Panc1 (cell line): ENCODE results near the gene CRY2. TPM values are rescaled to one million over a fixed set of nuclear protein-coding genes. Genes with fewer than 3 reads are reported as not detected.
A peak's percentile ranks its signal among the peaks of the same experiment; 100 is the strongest.

ENCODE experiments used
- ATAC-seq: fragments of 200-7000 bp; cut with Tn5 transposase; 2 replicates; pipeline ENCODE4 v1.9.1; 2020; ENCODE audit warnings: mild to moderate bottlenecking, moderate library complexity
- BruUV-seq: library from RNA; stranded (reverse); fragments of 400-500 nt; replicated peaks from 2 replicates; lab custom pipeline; 2021; lab: Mats Ljungman, UMichigan
- CTCF ChIA-PET: fragments of 300-600 bp; sonication (Branson Sonifier 250); formaldehyde crosslinking; loops from one replicate; lab custom pipeline; 2022; ENCODE audit warnings: antibody characterized with exemption; lab: Charles Lee
- POLR2A ChIA-PET: fragments of 300-600 bp; sonication (Branson Sonifier 250); formaldehyde crosslinking; loops from one replicate; lab custom pipeline; 2022; ENCODE audit warnings: antibody characterized with exemption; lab: Charles Lee
- DNase-seq: peaks from one replicate; pipeline ENCODE4 v3.0.0-alpha.2; 2010; ENCODE audit warnings: low read depth, low spot score
- H3K27ac ChIP-seq: 2 replicates; pipeline ENCODE4 v1.5.1; 2011; ENCODE audit warnings: mild to moderate bottlenecking, low read length, inconsistent platforms
- H3K27me3 ChIP-seq: fragments of 200-500 bp; sonication (Bioruptor generic); 2 replicates; pipeline ENCODE4 v1.6.0; 2014; ENCODE audit warnings: low read length, inconsistent platforms; ENCODE audit not compliant: control insufficient read depth, insufficient read depth
- H3K36me3 ChIP-seq: fragments of 200-500 bp; sonication (Bioruptor generic); 2 replicates; pipeline ENCODE4 v1.5.1; 2014; ENCODE audit warnings: inconsistent platforms, mild to moderate bottlenecking, low read length, moderate library complexity; ENCODE audit not compliant: control insufficient read depth, insufficient read depth
- H3K4me1 ChIP-seq: 2 replicates; pipeline ENCODE4 v1.5.1; 2011; ENCODE audit warnings: inconsistent platforms, mild to moderate bottlenecking, low read length, moderate library complexity; ENCODE audit not compliant: control insufficient read depth, insufficient read depth
- H3K4me3 ChIP-seq, 2 experiments: 2 replicates each; pipeline ENCODE4 v1.5.1; 2011 to 2012; ENCODE audit warnings: low read depth in 2 of 2, low read length in 2 of 2, mild to moderate bottlenecking in 2 of 2, inconsistent platforms in 1 of 2, moderate library complexity in 1 of 2
- H3K9me3 ChIP-seq: fragments of 200-500 bp; sonication (Bioruptor generic); 2 replicates; pipeline ENCODE4 v1.5.1; 2014; ENCODE audit warnings: low read depth, mild to moderate bottlenecking, inconsistent platforms, low read length, moderate library complexity; ENCODE audit not compliant: control insufficient read depth, insufficient read depth
- POLR2AphosphoS5 ChIP-seq: IDR thresholded peaks from 2 replicates; pipeline ENCODE4 v1.6.1; 2012; ENCODE audit warnings: mild to moderate bottlenecking, low read depth, low read length, moderate library complexity
- SIN3A ChIP-seq: IDR thresholded peaks from 2 replicates; pipeline ENCODE4 v1.6.1; 2012; ENCODE audit warnings: low read depth, mild to moderate bottlenecking, low read length, moderate library complexity, borderline replicate concordance; ENCODE audit not compliant: insufficient read depth
- TCF7L2 ChIP-seq: IDR thresholded peaks from 2 replicates; pipeline ENCODE4 v1.6.1; 2011; ENCODE audit warnings: mild to moderate bottlenecking, low read depth, low read length, inconsistent platforms
- in situ Hi-C: cut with HindIII; loops from 2 replicates; pipeline ENCODE4 v1.10.0; 2016; ENCODE audit warnings: low sequenced_read_pairs, low pct_unique_long_range_greater_than_20kb
- intact Hi-C: fragments of 100-400 bp; cut with micrococcal nuclease; formaldehyde crosslinking; loops from one replicate; pipeline ENCODE4 v1.10.0; 2022; ENCODE audit not compliant: unreplicated experiment
- total RNA-seq: library from RNA; stranded (reverse); gene quantifications from one replicate; pipeline ENCODE4 v1.2.1, GENCODE V29; 2021; ENCODE audit not compliant: unreplicated experiment
- TF ChIP-seq, protein P1 (sequence below): fragments of 450-650 bp; IDR thresholded peaks from 2 replicates; pipeline ENCODE4 v1.5.1; 2017; ENCODE audit warnings: mild to moderate bottlenecking
- TF ChIP-seq, protein P2 (sequence below), 2 experiments: IDR thresholded peaks; 2 replicates each; pipeline ENCODE4 v1.6.1; 2011 to 2012; ENCODE audit warnings: low read depth in 2 of 2, control low read depth in 1 of 2, low read length in 1 of 2, mild to moderate bottlenecking in 1 of 2, moderate library complexity in 1 of 2; ENCODE audit not compliant: insufficient read depth in 1 of 2

CRY2 gene
- total RNA-seq, 1 experiment from 2014 or later: 14.6 TPM

DNA sequence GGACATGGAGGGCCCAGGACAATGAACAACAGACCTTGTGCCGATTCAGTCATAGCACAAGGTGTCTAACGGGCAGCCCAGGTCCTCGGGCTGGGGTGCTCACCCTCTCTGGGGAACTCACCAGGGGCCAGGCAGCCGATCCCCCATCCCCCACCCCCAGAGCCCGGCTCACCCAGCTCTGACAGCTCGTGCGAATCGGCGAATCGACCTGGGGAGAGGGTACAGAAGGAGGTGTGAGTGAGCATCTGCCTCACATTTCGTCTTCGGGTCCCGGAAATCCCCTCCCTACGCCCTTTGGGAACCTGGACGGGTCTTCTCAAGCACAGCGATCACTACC, 70.0 kb downstream of the CRY2 start:
- TSS peak; percentile 78 for BruUV-seq
- Histone ChIP-seq H3K36me3 (peaks cover 9% of the 10 kb centered on the region), H3K27ac (peak overlapping the region; percentile 94), H3K4me3 (peak overlapping the region; percentile 95 to 100), H3K4me1 (peaks cover 11% of the 10 kb centered on the region), H3K9me3 (no peaks in the 10 kb centered on the region), H3K27me3 (no peaks in the 10 kb centered on the region)
- DNase-seq: no peak
- in situ Hi-C loops (no loop called here), intact Hi-C loops (no loop called here)
- ATAC-seq: peak; percentile 0; the same call in 1 of the 2 replicates
- ChIA-PET CTCF (interaction anchor here (0.7 kb wide), 1 partner anchor 199 kb away, joined by 3 read pairs; no protein-coding TSS in a partner anchor), POLR2A (interaction anchor here (0.6 kb wide), 2 partner anchors 72 to 446 kb away, joined by 3 read pairs; no protein-coding TSS in a partner anchor)
- TF ChIP-seq TCF7L2 (no peak), POLR2AphosphoS5 (no peak), SIN3A (no peak)
- TF ChIP-seq, protein P1, sequence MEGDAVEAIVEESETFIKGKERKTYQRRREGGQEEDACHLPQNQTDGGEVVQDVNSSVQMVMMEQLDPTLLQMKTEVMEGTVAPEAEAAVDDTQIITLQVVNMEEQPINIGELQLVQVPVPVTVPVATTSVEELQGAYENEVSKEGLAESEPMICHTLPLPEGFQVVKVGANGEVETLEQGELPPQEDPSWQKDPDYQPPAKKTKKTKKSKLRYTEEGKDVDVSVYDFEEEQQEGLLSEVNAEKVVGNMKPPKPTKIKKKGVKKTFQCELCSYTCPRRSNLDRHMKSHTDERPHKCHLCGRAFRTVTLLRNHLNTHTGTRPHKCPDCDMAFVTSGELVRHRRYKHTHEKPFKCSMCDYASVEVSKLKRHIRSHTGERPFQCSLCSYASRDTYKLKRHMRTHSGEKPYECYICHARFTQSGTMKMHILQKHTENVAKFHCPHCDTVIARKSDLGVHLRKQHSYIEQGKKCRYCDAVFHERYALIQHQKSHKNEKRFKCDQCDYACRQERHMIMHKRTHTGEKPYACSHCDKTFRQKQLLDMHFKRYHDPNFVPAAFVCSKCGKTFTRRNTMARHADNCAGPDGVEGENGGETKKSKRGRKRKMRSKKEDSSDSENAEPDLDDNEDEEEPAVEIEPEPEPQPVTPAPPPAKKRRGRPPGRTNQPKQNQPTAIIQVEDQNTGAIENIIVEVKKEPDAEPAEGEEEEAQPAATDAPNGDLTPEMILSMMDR: no peak
- TF ChIP-seq, protein P2, sequence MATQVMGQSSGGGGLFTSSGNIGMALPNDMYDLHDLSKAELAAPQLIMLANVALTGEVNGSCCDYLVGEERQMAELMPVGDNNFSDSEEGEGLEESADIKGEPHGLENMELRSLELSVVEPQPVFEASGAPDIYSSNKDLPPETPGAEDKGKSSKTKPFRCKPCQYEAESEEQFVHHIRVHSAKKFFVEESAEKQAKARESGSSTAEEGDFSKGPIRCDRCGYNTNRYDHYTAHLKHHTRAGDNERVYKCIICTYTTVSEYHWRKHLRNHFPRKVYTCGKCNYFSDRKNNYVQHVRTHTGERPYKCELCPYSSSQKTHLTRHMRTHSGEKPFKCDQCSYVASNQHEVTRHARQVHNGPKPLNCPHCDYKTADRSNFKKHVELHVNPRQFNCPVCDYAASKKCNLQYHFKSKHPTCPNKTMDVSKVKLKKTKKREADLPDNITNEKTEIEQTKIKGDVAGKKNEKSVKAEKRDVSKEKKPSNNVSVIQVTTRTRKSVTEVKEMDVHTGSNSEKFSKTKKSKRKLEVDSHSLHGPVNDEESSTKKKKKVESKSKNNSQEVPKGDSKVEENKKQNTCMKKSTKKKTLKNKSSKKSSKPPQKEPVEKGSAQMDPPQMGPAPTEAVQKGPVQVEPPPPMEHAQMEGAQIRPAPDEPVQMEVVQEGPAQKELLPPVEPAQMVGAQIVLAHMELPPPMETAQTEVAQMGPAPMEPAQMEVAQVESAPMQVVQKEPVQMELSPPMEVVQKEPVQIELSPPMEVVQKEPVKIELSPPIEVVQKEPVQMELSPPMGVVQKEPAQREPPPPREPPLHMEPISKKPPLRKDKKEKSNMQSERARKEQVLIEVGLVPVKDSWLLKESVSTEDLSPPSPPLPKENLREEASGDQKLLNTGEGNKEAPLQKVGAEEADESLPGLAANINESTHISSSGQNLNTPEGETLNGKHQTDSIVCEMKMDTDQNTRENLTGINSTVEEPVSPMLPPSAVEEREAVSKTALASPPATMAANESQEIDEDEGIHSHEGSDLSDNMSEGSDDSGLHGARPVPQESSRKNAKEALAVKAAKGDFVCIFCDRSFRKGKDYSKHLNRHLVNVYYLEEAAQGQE (IDR thresholded peaks at IDR 0.05; ENCODE audit: insufficient read depth in 1 of 2, low read depth in 2 of 2, low read length in 1 of 2): no peak

DNA sequence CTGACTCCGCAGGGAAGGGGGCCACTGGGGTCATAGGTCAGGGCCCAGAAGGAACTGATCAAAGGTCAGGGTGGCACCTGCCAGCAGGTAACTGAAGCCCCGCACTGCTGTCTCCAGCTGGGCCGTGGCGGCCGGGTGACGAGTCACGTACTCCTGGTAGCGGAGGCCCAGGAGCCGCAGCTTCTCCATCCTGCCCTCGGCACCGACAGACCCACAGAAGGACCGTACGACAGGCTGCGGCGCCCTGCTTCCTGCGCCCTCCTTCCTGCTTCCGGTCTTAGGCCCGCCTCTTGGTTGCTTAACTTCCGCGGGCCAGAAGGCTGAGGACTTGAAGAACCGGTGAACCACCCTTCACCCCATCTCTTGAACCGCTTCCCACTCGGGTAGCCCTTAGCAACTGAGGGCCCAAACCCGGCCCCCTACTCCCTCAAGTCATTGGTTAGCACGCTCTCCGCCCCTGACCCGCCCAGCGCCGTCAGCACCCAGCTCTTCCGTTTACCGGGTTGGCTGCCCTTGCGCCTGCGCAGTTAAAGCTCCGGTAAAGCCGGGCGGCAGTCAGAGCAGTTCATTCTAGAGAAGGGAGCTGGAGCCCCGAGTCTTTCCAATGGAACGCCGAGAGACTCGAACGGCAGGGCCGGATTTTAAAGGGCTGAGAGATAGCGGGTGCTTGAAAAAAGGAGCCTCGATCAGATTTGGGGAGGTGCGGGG, 70.5 kb downstream of the CRY2 start, which contains the start of gene PEX16:
Gene PEX16, minus strand, starts transcription at position 255 of the 708 bp plus-strand sequence. Its CDS starts 66 bp downstream, at position 189.
- DNase-seq: peak; percentile 88
- in situ Hi-C loops (no loop called here), intact Hi-C loops (no loop called here)
- Histone ChIP-seq H3K9me3 (no peaks in the 10 kb centered on the region), H3K27me3 (no peaks in the 10 kb centered on the region), H3K36me3 (peaks cover 9% of the 10 kb centered on the region), H3K4me1 (peaks cover 11% of the 10 kb centered on the region), H3K27ac (peak within 1 kb of the TSS; percentile 94), H3K4me3 (peak within 1 kb of the TSS; percentile 95 to 100)
- BruUV-seq: no TSS peak
- peak; percentile 91 for ATAC-seq
- TF ChIP-seq SIN3A (no peak), TCF7L2 (no peak), POLR2AphosphoS5 (peak; percentile 77)
- TF ChIP-seq, protein P1: no peak
- TF ChIP-seq, protein P2 (IDR thresholded peaks at IDR 0.05; ENCODE audit: insufficient read depth in 1 of 2, low read depth in 2 of 2, low read length in 1 of 2): 0 out of 4 replicates have a peak, but pooled peaks of 1 of the 2 experiments have one; percentile 38
- ChIA-PET CTCF (interaction anchor here (0.7 kb wide), 1 partner anchor 198 kb away, joined by 3 read pairs; no protein-coding TSS in a partner anchor), POLR2A (interaction anchor here (0.6 kb wide), 2 partner anchors 73 to 446 kb away, joined by 3 read pairs; no protein-coding TSS in a partner anchor)
